ENCODE results near the gene TRPC4AP. TPM values are rescaled to one million over a fixed set of nuclear protein-coding genes. Genes with fewer than 3 reads are reported as not detected.

Gene TRPC4AP
- total RNA-seq, 1 donor from 2014 or later = 54.1 TPM

- no peaks in the 10 kb centered on the region for H3K27me3 ChIP-seq
- H3K9me3 ChIP-seq = no peaks in the 10 kb centered on the region
- H3K27ac ChIP-seq = no peak overlapping the region
- H3K36me3 ChIP-seq = peaks cover 64 to 85% of the 10 kb centered on the region in 2 donors
- no peak overlapping the region for H3K4me3 ChIP-seq
- peaks cover 0 to 3% of the 10 kb centered on the region in 2 donors for H3K4me1 ChIP-seq
- no peak for DNase-seq (ENCODE audit: low spot score in 2 of 2)
- intact Hi-C loops (cut with DNase I) = no loop called here
- TF ChIP-seq CTCF (IDR thresholded peaks at IDR 0.05) = no peak
These were observed 30.3 kb upstream of the TRPC4AP start for GRCh38 chr20:35122756-35123405.

- H3K4me1 ChIP-seq = peaks cover 0 to 3% of the 10 kb centered on the region in 2 donors
- H3K27me3 ChIP-seq = no peaks in the 10 kb centered on the region
- TF ChIP-seq CTCF (IDR thresholded peaks at IDR 0.05) = no peak
- intact Hi-C loops (cut with DNase I) = no loop called here
- H3K27ac ChIP-seq = peak overlapping the region in 1 of 2 donors; percentile 34
- peaks cover 58 to 76% of the 10 kb centered on the region in 2 donors for H3K36me3 ChIP-seq
- no peak for DNase-seq (ENCODE audit: low spot score in 2 of 2)
- no peaks in the 10 kb centered on the region for H3K9me3 ChIP-seq
- H3K4me3 ChIP-seq = no peak overlapping the region
These were observed 28.6 kb upstream of the TRPC4AP start for GRCh38 chr20:35121186-35121585.

- intact Hi-C loops (cut with DNase I) = no loop called here
- TF ChIP-seq CTCF (IDR thresholded peaks at IDR 0.05) = no peak
- H3K9me3 ChIP-seq = no peaks in the 10 kb centered on the region
- H3K27ac ChIP-seq = peak overlapping the region; percentile 53 to 70
- H3K27me3 ChIP-seq = no peaks in the 10 kb centered on the region
- peaks cover 51 to 77% of the 10 kb centered on the region in 2 donors for H3K36me3 ChIP-seq
- no peak overlapping the region for H3K4me3 ChIP-seq
- peak; percentile 12 to 76 for DNase-seq (ENCODE audit: low spot score in 2 of 2)
- H3K4me1 ChIP-seq = peaks cover 0 to 3% of the 10 kb centered on the region in 2 donors
These were observed 27.6 kb upstream of the TRPC4AP start for GRCh38 chr20:35120012-35120701.

- Histone ChIP-seq H3K27me3 (no peaks in the 10 kb centered on the region), H3K4me3 (no peak overlapping the region), H3K9me3 (no peaks in the 10 kb centered on the region), H3K4me1 (peaks cover 0 to 3% of the 10 kb centered on the region in 2 donors), H3K27ac (no peak overlapping the region), H3K36me3 (peaks cover 45 to 57% of the 10 kb centered on the region in 2 donors)
- DNase-seq (ENCODE audit: low spot score in 2 of 2) = no peak
- intact Hi-C loops (cut with DNase I) = no loop called here
- no peak for TF ChIP-seq CTCF (IDR thresholded peaks at IDR 0.05)
These were observed 25.0 kb upstream of the TRPC4AP start for GRCh38 chr20:35117629-35118028.

- peaks cover 42 to 53% of the 10 kb centered on the region in 2 donors for H3K36me3 ChIP-seq
- intact Hi-C loops (cut with DNase I) = no loop called here
- peak overlapping the region; percentile 48 to 77 for H3K27ac ChIP-seq
- H3K4me1 ChIP-seq = peaks cover 0 to 3% of the 10 kb centered on the region in 2 donors
- no peaks in the 10 kb centered on the region for H3K27me3 ChIP-seq
- H3K4me3 ChIP-seq = no peak overlapping the region
- no peak for TF ChIP-seq CTCF (IDR thresholded peaks at IDR 0.05)
- H3K9me3 ChIP-seq = no peaks in the 10 kb centered on the region
- no peak for DNase-seq (ENCODE audit: low spot score in 2 of 2)
These were observed 24.6 kb upstream of the TRPC4AP start for GRCh38 chr20:35117196-35117595.

Measured in ascending aorta (tissue), 2 donors.